CD4-positive, alpha-beta memory T cell (primary cell): ENCODE data around the gene SLC25A6. TPM values are rescaled to one million over a fixed set of nuclear protein-coding genes. Genes with fewer than 3 reads are reported as not detected.

ENCODE experiments used
- CTCF ChIA-PET: fragments of 350-600 bp; sonication (Branson Sonifier 250); formaldehyde crosslinking; loops from one replicate; lab custom pipeline; 2021; ENCODE audit warnings: inconsistent platforms; ENCODE audit not compliant: partially characterized antibody; lab: Charles Lee
- POLR2A ChIA-PET: fragments of 350-600 bp; sonication (Branson Sonifier 250); formaldehyde crosslinking; loops from one replicate; lab custom pipeline; 2021; ENCODE audit not compliant: partially characterized antibody; lab: Charles Lee
- DNase-seq, 5 donors: peaks; one replicate each; pipeline versions ENCODE4 v3.0.0 to v3.0.0-alpha.2; 2020 to 2022; ENCODE audit warnings: mixed read lengths in 1 of 5
- H3K27ac ChIP-seq: one replicate; pipeline ENCODE4 v1.7.0; 2013; ENCODE audit warnings: low read depth, low read length
- H3K27me3 ChIP-seq: 2 replicates; pipeline ENCODE4 v1.7.0; 2013; ENCODE audit warnings: mild to moderate bottlenecking, low read length, moderate library complexity; ENCODE audit not compliant: insufficient read depth
- H3K36me3 ChIP-seq: 2 replicates; pipeline ENCODE4 v1.7.0; 2013; ENCODE audit warnings: mild to moderate bottlenecking, low read length, moderate library complexity; ENCODE audit not compliant: insufficient read depth
- H3K4me1 ChIP-seq: 2 replicates; pipeline ENCODE4 v1.7.0; 2013; ENCODE audit warnings: mild to moderate bottlenecking, low read length, moderate library complexity; ENCODE audit not compliant: insufficient read depth
- H3K4me3 ChIP-seq, 2 donors: one replicate each; pipeline ENCODE4 v1.7.0; 2013; ENCODE audit warnings: low read length in 2 of 2, mild to moderate bottlenecking in 1 of 2
- H3K9me3 ChIP-seq, 2 donors: one replicate each; pipeline ENCODE4 v1.7.0; 2013; ENCODE audit warnings: low read length in 2 of 2, control low read depth in 1 of 2; ENCODE audit not compliant: control insufficient read depth in 1 of 2
- H3K27ac Mint-ChIP-seq, 7 donors: one replicate each; pipeline ENCODE4 v1.8.0; 2020 to 2021; ENCODE audit warnings: mixed read lengths in 7 of 7, mild to moderate bottlenecking in 6 of 7, inconsistent platforms in 3 of 7, moderate library complexity in 3 of 7
- H3K27me3 Mint-ChIP-seq, 2 donors: one replicate each; pipeline ENCODE4 v1.8.0; 2020 to 2021; ENCODE audit warnings: mixed read lengths in 2 of 2
- H3K36me3 Mint-ChIP-seq, 2 donors: one replicate each; pipeline ENCODE4 v1.8.0; 2020 to 2021; ENCODE audit warnings: mixed read lengths in 2 of 2, inconsistent platforms in 1 of 2, mild to moderate bottlenecking in 1 of 2
- H3K4me1 Mint-ChIP-seq, 4 donors: one replicate each; pipeline ENCODE4 v1.8.0; 2020 to 2021; ENCODE audit warnings: mixed read lengths in 4 of 4, mild to moderate bottlenecking in 1 of 4
- H3K4me3 Mint-ChIP-seq, 8 donors: one replicate each; pipeline ENCODE4 v1.8.0; 2020 to 2021; ENCODE audit warnings: mixed read lengths in 8 of 8, mild to moderate bottlenecking in 7 of 8, moderate library complexity in 6 of 8, inconsistent platforms in 3 of 8
- H3K9me3 Mint-ChIP-seq, 8 donors: one replicate each; pipeline ENCODE4 v1.8.0; 2020 to 2021; ENCODE audit warnings: mixed read lengths in 8 of 8, mild to moderate bottlenecking in 5 of 8, inconsistent platforms in 3 of 8, moderate library complexity in 1 of 8
- intact Hi-C: fragments of 100-400 bp; cut with micrococcal nuclease; formaldehyde crosslinking; loops from one replicate; pipeline ENCODE4 v1.15.1; 2023
- polyA plus RNA-seq, 2 donors: library from polyadenylated mRNA; unstranded; fragments of 300-500 nt; fragmentation: Illumina TruSeq; gene quantifications; one replicate each; pipeline ENCODE4 v1.2.3, GENCODE V29; 2021
- total RNA-seq, 2 experiments: library from RNA; stranded (reverse); gene quantifications; one replicate each; pipeline ENCODE4 v1.2.3, GENCODE V29; 2021

The SLC25A6 gene
- total and polyA plus RNA-seq, 4 experiments from 2014 or later, result 249 to 540 (median 388) TPM

DNA sequence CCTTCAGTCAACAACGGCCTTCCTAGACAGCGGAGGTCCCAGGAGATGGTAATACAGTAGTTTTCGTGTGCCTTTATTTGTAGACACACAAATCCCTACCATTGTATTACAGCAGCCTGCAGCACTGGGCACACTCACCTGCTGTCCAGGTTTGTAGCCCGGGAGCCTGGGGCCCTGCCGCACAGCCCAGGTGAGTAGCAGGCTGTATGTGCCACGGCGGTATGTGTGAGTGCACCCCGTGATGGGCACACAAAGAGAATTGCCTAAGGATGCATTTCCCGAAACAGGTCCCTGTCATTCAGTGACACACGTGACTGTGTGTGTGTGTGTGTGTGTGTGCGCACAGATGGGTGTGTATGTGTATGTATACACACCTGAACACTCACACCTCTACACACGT lies 8.1 kb upstream of the SLC25A6 start:
- DNase-seq, result no peak
- Mint-ChIP-seq H3K4me1 (peaks cover 6 to 12% (median 11%) of the 10 kb centered on the region in 4 donors), H3K4me3 (no peak overlapping the region), H3K9me3 (no peaks in the 10 kb centered on the region), H3K27me3 (no peaks in the 10 kb centered on the region), H3K27ac (no peak overlapping the region), H3K36me3 (peaks cover 11 to 12% of the 10 kb centered on the region in 2 donors)
- Histone ChIP-seq H3K9me3 (no peaks in the 10 kb centered on the region), H3K27me3 (no peaks in the 10 kb centered on the region), H3K27ac (no peak overlapping the region), H3K36me3 (peaks cover 19% of the 10 kb centered on the region), H3K4me1 (peaks cover 4% of the 10 kb centered on the region), H3K4me3 (no peak overlapping the region)
- ChIA-PET CTCF (no interaction called here), POLR2A (no interaction called here)
- intact Hi-C loops, result no loop called here

DNA sequence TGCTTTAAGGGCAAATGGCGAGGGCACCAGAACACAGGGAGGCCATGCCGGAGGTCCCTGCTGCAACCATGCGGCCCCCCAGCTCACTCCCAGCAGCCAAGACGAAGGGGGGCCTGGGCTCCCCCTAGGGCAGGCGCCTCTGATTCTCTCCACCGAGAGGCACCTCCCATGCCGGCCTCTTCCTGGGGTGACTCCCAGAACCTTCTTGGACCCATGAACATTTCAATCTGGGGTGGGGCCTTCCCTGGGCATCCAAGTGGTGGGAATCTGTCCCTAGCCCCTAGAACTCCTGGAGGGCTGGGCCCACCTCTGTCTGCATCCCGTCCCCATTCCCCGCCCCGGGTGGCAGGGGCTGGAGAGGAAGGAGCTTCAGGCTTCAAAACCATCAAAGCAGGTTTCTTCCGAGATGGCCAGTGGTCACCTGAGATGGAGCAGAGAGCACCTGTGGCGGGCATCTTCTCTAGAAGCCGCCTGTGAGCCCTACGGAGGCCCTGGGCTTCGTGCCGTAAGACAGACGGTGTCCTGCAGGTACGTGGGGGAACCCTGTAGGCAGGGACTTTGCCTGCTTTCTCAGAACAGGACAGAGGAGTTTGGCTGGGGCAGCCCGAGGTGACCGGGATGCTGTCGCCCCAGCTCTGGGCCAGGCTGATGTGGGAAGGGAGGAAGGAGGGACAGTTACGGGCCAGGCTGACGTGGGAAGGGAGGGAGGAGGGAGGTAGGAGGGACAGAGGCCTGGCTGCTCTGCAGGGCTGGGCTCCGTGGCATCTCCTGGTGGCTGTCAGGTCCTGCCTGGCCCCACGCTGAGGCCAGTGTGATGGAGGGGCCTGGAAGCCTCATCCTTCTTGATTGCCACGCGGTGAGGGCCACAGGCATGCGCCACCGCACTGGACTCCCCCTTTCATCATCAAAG lies 6.8 kb upstream of the SLC25A6 start:
- ChIA-PET CTCF (no interaction called here), POLR2A (no interaction called here)
- H3K4me3 Mint-ChIP-seq, result no peak overlapping the region
- intact Hi-C loops, result no loop called here
- H3K4me1 ChIP-seq, result peaks cover 5% of the 10 kb centered on the region
- DNase-seq, result no peak
- peaks cover 10% of the 10 kb centered on the region for H3K36me3 ChIP-seq
- no peaks in the 10 kb centered on the region for H3K27me3 Mint-ChIP-seq
- H3K36me3 Mint-ChIP-seq, result peaks cover 11 to 13% of the 10 kb centered on the region in 2 donors
- H3K4me3 ChIP-seq, result no peak overlapping the region
- no peak overlapping the region for H3K27ac ChIP-seq
- no peaks in the 10 kb centered on the region for H3K9me3 Mint-ChIP-seq
- H3K4me1 Mint-ChIP-seq, result peaks cover 7 to 13% (median 12%) of the 10 kb centered on the region in 4 donors
- H3K9me3 ChIP-seq, result no peaks in the 10 kb centered on the region
- H3K27me3 ChIP-seq, result no peaks in the 10 kb centered on the region
- H3K27ac Mint-ChIP-seq, result peak overlapping the region in 1 of 7 donors; percentile 43

DNA sequence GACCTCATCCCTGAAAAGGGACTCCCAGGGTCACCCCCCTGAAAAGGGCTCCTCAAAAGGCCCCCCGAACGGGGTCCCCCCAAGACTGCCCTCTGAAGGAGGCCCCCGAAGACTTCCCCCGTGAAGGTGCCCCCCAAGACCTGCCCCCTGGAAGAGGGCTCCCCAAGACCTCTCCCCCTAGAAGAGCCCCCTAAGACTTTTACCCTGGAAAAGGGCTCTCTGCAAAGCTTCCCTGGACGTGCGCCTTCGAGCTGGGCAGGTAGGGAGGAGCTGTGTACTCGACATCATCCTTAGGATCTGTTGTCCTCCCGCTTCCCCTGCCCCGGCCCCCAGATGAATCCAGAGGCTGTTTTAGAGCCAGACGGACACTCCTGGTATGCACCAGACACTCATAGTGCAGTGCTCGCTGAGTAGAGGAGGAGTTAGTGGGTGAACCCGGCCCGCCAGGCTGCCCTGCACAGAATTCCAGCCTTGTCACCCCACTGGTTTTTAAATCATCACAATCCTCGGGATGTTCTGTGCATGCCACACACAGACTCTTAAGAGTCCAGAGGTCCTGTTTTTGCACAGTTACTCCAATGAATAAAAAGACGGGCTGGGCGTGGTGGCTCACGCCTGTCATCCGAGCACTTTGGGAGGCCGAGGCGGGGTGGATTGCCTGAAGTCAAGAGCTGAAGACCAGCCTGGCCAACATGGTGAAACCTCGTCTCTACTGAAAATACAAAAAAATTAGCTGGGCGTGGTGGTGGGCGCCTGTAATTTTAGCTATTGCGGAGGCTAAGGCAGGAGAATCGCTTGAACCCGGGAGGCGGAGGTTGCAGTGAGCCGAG lies 5.7 kb upstream of the SLC25A6 start:
- Mint-ChIP-seq H3K27ac (no peak overlapping the region), H3K4me1 (peaks cover 11 to 21% (median 16%) of the 10 kb centered on the region in 4 donors), H3K36me3 (peaks cover 11 to 14% of the 10 kb centered on the region in 2 donors), H3K9me3 (no peaks in the 10 kb centered on the region), H3K27me3 (no peaks in the 10 kb centered on the region), H3K4me3 (peak overlapping the region in 1 of 8 donors; percentile 25)
- no peak overlapping the region for H3K4me3 ChIP-seq
- peaks cover 3% of the 10 kb centered on the region for H3K36me3 ChIP-seq
- H3K4me1 ChIP-seq, result peaks cover 13% of the 10 kb centered on the region
- no peaks in the 10 kb centered on the region for H3K9me3 ChIP-seq
- no peak for DNase-seq
- H3K27ac ChIP-seq, result no peak overlapping the region
- CTCF ChIA-PET, result no interaction called here
- POLR2A ChIA-PET, result no interaction called here
- no peaks in the 10 kb centered on the region for H3K27me3 ChIP-seq
- intact Hi-C loops, result no loop called here

DNA sequence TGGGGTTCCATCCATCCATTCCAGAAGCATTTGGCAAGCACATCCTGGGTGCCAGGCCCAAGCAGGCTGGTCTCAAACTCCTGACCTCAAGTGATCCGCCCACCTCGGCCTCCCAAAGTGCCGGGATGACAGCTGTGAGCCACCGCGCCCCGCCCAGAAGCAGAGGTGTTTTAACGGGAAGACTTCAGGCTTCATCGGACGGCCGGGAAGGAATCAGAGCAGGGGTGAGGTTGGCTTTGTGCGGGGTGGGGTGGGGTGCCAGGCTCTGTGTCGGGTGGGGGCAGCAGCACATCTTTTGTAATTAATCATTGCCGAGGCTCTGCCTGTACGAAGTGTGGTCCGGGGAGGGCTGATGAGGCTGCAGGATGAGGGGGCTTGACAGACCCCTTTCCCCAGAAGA lies 5.1 kb upstream of the SLC25A6 start:
- Histone ChIP-seq H3K4me1 (peaks cover 13% of the 10 kb centered on the region), H3K9me3 (no peaks in the 10 kb centered on the region), H3K4me3 (no peak overlapping the region), H3K36me3 (peaks cover 3% of the 10 kb centered on the region), H3K27me3 (no peaks in the 10 kb centered on the region), H3K27ac (no peak overlapping the region)
- Mint-ChIP-seq H3K27ac (peak overlapping the region in 1 of 7 donors; percentile 35), H3K27me3 (no peaks in the 10 kb centered on the region), H3K36me3 (peaks cover 11 to 16% of the 10 kb centered on the region in 2 donors), H3K4me1 (peaks cover 11 to 21% (median 16%) of the 10 kb centered on the region in 4 donors), H3K4me3 (no peak overlapping the region), H3K9me3 (no peaks in the 10 kb centered on the region)
- no peak for DNase-seq
- POLR2A ChIA-PET, result no interaction called here
- intact Hi-C loops, result no loop called here
- CTCF ChIA-PET, result no interaction called here

DNA sequence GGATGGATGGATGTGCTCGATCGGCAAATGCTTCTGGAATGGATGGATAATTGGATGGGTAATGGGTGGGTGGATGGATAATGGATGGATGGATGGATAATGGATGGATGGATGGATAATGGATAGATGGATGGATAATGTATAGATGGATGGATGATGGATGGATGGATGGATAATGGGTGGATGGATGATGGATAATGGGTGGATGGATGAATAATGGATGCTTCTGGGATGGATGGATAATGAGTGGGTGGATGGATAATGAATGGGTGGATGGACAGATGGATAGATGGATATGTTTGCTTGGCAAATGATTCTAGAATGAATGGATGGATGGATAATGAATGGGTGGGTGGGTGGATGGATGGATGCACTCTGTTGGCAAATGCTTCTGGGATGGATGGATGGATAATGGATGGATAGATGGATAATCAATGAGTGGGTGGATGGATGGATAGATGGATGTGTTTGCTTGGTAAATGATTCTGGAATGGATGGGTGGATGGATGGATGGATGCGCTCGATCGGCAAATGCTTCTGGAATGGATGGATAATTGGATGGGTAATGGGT lies 3.8 kb upstream of the SLC25A6 start:
- Histone ChIP-seq H3K9me3 (no peaks in the 10 kb centered on the region), H3K4me3 (no peak overlapping the region), H3K27me3 (no peaks in the 10 kb centered on the region), H3K36me3 (peaks cover 3% of the 10 kb centered on the region), H3K4me1 (peaks cover 19% of the 10 kb centered on the region), H3K27ac (no peak overlapping the region)
- Mint-ChIP-seq H3K9me3 (no peaks in the 10 kb centered on the region), H3K4me1 (peaks cover 12 to 28% (median 21%) of the 10 kb centered on the region in 4 donors), H3K27me3 (no peaks in the 10 kb centered on the region), H3K36me3 (peaks cover 11 to 21% of the 10 kb centered on the region in 2 donors), H3K27ac (peak overlapping the region in 4 of 7 donors; percentile 6 to 79 (median 44)), H3K4me3 (peak overlapping the region in 6 of 8 donors; percentile 1 to 61 (median 32))
- POLR2A ChIA-PET, result no interaction called here
- DNase-seq, result no peak
- CTCF ChIA-PET, result no interaction called here
- intact Hi-C loops, result no loop called here

DNA sequence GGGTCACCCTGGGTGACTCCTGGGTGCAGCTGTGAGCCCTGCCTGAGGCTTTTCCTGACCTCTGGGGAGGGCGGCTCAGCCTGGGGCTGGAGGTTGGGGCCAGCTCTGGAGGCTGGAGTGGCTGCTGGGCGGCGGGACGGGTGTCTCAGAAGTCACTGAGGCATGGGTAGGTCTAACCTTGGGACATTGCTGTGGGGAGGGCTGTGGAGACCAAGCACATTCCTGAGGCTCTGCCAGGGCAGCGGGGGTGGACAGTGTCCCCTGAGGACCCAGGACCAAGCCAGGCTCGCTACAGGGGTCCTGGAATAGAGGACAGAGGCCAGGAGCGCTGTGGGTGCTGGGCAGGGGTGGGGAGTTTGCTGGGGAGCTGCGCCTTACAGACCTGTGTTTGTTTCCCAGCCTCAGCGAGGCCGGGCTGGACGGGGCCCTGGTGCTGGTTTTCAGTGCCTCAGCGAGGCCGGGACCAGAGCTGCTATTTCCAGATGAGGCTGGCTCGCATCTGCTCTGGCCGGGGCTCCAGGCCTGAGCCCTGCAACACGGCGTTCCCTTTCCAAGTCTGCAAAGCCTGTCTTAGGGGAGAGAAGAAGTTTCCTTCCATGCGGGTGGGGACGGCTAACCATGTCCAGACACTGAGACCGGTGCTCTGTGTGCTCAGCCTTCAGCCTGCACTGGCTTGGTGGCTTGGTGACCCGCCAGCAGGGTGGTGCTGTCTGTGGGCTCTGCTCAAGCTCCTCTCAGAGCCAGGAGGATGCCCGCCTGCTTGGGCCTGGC lies 3.0 kb upstream of the SLC25A6 start:
- no peak for DNase-seq
- no peaks in the 10 kb centered on the region for H3K9me3 ChIP-seq
- H3K27ac ChIP-seq, result no peak overlapping the region
- H3K27ac Mint-ChIP-seq, result peak overlapping the region in 2 of 7 donors; percentile 34 to 54
- intact Hi-C loops, result no loop called here
- ChIA-PET CTCF (no interaction called here), POLR2A (no interaction called here)
- peaks cover 27% of the 10 kb centered on the region for H3K4me1 ChIP-seq
- no peaks in the 10 kb centered on the region for H3K27me3 ChIP-seq
- H3K27me3 Mint-ChIP-seq, result no peaks in the 10 kb centered on the region
- peaks cover 11 to 23% of the 10 kb centered on the region in 2 donors for H3K36me3 Mint-ChIP-seq
- no peak overlapping the region for H3K4me3 ChIP-seq
- H3K9me3 Mint-ChIP-seq, result no peaks in the 10 kb centered on the region
- peaks cover 12 to 29% (median 22%) of the 10 kb centered on the region in 4 donors for H3K4me1 Mint-ChIP-seq
- H3K4me3 Mint-ChIP-seq, result peak overlapping the region in 5 of 8 donors; percentile 61 to 76 (median 67)
- H3K36me3 ChIP-seq, result peaks cover 9% of the 10 kb centered on the region
